Upper lobe of left lung (tissue), 4 donors: ENCODE measurements around the gene ASNSD1.

Experiments used
- EP300 ChIP-seq, 4 donors: sonication (generic); formaldehyde crosslinking; IDR thresholded peaks; one replicate each; pipeline ENCODE4 v1.5.1; 2017; ENCODE audit warnings: antibody characterized with exemption in 4 of 4, control low read depth in 2 of 4
- POLR2AphosphoS5 ChIP-seq, 2 donors: sonication (generic); formaldehyde crosslinking; IDR thresholded peaks; one replicate each; pipeline ENCODE4 v1.5.1; 2017; ENCODE audit warnings: antibody characterized with exemption in 2 of 2
- TF ChIP-seq, protein P1 (sequence below), 6 experiments: fragments of 450-650 bp in 4 of 6; fragments of 200-600 bp in 2 of 6; sonication (generic) in 2 of 6; IDR thresholded peaks; one replicate each; pipeline ENCODE4 v1.5.1; 2016 to 2019; ENCODE audit warnings: antibody characterized with exemption in 6 of 6

DNA sequence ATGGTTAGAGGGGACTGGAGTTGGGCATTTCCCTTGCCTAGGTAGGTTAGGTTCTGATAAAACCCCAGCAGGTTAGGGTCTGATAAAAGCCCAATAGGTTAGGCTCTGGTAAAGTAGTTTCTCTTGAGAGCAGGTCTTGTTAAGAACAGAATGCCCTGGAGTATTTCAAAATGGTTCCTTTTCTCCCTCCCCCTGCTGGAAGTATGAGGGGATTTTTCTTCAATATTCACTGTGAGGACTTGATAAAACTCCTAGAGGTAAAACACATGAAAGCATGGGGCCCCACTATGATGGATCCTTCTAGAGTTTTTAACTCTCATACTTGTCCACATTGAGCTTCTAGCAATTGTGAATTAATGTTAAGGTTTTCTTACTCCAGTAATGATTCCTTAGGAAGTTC, 40.8 kb downstream of the ASNSD1 start:
- TF ChIP-seq, protein P1, sequence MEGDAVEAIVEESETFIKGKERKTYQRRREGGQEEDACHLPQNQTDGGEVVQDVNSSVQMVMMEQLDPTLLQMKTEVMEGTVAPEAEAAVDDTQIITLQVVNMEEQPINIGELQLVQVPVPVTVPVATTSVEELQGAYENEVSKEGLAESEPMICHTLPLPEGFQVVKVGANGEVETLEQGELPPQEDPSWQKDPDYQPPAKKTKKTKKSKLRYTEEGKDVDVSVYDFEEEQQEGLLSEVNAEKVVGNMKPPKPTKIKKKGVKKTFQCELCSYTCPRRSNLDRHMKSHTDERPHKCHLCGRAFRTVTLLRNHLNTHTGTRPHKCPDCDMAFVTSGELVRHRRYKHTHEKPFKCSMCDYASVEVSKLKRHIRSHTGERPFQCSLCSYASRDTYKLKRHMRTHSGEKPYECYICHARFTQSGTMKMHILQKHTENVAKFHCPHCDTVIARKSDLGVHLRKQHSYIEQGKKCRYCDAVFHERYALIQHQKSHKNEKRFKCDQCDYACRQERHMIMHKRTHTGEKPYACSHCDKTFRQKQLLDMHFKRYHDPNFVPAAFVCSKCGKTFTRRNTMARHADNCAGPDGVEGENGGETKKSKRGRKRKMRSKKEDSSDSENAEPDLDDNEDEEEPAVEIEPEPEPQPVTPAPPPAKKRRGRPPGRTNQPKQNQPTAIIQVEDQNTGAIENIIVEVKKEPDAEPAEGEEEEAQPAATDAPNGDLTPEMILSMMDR (IDR thresholded peaks at IDR 0.05), result no peak
- TF ChIP-seq POLR2AphosphoS5 (IDR thresholded peaks at IDR 0.05) (no peak), EP300 (IDR thresholded peaks at IDR 0.05) (no peak)
